ENCODE measurements around the gene GYPE. TPM values are rescaled to one million over a fixed set of nuclear protein-coding genes. Genes with fewer than 3 reads are reported as not detected.
"Not testable (repeated sequence)": the region's sequence is repeated elsewhere in the genome, so short reads cannot be mapped to it uniquely, and the experiment has no call there.

The GYPE gene
- total RNA-seq, 6 experiments from 2014 or later = 0.94 to 2.5 (median 1.4) TPM

GRCh38 chr4:143829239-143829620 is 76.1 kb downstream of the GYPE start:
- H3K4me1 Mint-ChIP-seq (ENCODE audit: low read depth); DNase-seq; H3K27ac Mint-ChIP-seq; H3K36me3 Mint-ChIP-seq (ENCODE audit: low read depth); H3K4me3 Mint-ChIP-seq; H3K27me3 Mint-ChIP-seq (ENCODE audit: insufficient read depth): not testable (repeated sequence)
- H3K9me3 Mint-ChIP-seq = peaks cover 34% of the 10 kb centered on the region

Other genes with a start within 250 kb of the GYPE start
- gene FREM3, start 204.9 kb downstream of the GYPE start, total RNA-seq (2021; fragmentation: NEBNext Ultra II Directional; extraction: Animal tissue kit (Norgen Biotek cat#: 25700)) = not detected
- not detected for gene GYPB, start 113.8 kb upstream of the GYPE start, total RNA-seq (2021; fragmentation: NEBNext Ultra II Directional; extraction: Animal tissue kit (Norgen Biotek cat#: 25700))
- not detected for gene GYPA, start 235.2 kb upstream of the GYPE start, total RNA-seq (2021; fragmentation: NEBNext Ultra II Directional; extraction: Animal tissue kit (Norgen Biotek cat#: 25700))

Data from HFFc6 (cell line).